ENCODE results near the gene ARHGAP31.
"Not testable (repeated sequence)": the region's sequence is repeated elsewhere in the genome, so short reads cannot be mapped to it uniquely, and the experiment has no call there.

The ARHGAP31 gene

GRCh38 chr3:119294696-119295671 is 801 bp downstream of the ARHGAP31 start:
- peak; percentile 53 for DNase-seq

DNA sequence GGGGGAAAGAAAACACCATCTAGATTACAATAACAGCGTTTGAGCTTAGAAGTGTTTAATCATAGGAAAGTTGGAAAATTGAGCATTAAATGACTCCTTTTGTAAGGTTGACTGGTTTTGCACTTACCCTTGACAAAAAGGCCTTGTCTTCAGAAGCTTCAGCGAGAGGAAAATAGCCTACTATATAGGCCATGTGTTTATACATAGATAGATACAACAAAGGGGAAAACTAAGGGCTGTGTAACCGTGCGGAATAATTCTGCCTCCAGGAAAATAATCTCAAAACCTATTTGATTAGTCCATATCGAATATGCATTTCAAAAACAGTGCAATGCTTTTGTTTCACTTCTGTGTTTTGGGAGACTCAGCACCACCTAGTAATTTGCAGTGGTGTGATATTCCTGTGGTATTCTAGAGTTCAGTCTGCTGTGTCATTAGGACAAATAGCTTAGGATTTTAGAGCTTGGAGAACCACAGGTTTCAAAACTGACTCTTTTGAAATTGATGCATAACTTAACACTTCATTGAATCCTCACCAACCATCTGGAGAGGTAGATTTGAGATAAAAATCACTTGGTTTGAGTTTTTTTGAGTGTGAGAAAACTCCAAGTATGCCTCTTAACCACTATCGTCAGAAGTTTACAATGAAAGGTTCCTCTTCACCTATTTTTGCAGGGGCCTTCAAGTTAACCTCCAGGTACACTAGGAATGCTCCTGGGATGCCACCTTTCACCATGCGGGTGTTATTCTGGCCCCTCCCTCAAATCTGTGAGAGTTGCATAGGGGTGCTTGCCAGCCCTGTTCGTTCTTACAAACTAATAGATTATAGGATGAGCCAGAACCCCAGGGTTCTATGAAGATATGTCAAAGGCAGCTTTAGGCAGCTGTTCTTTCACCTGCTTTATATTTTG is 1.9 kb downstream of the ARHGAP31 start:
- DNase-seq, result no peak

DNA sequence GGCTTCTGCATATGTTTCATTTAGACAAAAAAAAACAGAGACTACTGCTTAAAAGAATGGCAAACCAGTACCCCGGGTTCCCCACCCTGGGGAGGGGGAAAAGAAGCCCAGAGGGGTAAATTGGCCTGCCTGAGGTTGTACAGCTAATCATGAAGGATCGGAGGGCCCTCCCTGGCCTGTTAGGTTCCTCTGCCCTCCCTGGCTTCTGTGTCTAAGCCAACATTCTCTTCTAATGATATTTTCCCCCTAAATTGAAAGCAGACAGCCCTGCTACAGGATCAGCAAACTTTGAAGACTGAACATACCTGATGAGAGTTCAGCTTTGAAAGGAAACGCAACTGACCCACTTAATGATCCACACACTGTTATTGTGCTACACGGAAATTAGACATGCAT is 2.5 kb downstream of the ARHGAP31 start:
- DNase-seq, result no peak

DNA sequence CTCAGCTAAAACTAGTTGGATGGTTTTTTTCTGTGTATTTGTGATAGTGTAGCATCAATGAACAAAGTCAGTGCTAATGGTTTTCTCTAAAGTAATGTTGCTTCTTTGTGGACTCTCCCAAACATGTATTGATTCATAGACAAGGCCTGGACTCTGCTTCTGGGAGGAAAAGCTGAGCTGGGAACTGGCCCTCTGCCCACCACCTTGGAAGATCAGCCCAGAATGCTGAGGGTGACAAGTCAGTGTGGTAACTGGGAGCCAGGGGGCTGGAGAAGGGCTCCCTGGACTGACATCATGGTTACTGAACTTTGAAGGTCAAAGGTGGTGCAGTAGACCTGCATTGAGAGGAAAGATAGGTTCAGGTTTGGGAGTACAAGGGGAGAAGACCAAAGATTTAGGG is 3.0 kb downstream of the ARHGAP31 start:
- no peak for DNase-seq

DNA sequence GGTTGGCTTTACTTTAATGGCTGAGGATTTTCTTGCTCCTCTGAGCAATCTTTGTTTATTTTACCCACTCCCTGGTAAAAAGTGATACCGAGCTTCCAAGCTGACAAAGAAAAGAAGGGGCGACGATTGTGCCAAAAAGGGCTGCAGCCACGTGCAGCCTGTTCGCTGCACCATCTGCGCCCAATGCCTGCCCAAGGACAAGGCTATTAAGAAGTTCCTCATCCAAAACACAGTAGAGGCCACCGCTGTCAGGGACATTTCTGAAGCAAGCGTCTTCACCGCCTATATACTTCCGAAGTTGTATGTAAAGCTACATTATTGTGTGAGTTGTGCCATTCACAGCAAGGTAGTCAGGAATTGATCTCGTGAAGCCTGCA is 4.4 kb downstream of the ARHGAP31 start:
- DNase-seq, result no peak

- DNase-seq, result no peak
Observed at GRCh38 chr3:119300991-119301391, 6.8 kb downstream of the ARHGAP31 start.

GRCh38 chr3:119301662-119302061 is 7.5 kb downstream of the ARHGAP31 start:
- no peak for DNase-seq

GRCh38 chr3:119302697-119303551 is 8.7 kb downstream of the ARHGAP31 start:
- no peak for DNase-seq

DNA sequence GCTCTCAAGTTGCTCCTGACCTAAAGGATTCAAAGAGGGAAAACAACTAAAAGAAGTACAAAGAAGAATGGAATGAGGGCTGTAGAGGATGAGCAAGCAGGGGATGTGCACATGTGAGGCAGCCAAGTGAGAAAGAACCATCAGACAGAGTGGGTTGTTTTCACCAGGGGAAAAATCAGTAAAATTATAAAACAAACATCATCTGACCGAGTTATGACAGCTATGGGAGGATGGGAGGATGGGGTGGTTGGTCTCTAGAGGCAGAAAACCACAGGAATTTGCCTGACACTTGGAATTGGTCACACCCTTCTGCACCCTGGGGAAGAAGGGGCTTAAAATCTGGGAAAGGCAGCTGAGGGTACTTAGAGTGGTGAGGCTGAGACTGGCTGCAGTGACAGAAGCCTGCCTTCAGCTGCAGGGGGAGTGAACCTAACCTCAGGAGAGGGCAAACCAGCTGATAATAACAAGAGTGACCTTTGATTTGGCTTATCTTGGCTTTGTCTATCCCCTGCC is 10.1 kb downstream of the ARHGAP31 start:
- DNase-seq, result no peak

DNA sequence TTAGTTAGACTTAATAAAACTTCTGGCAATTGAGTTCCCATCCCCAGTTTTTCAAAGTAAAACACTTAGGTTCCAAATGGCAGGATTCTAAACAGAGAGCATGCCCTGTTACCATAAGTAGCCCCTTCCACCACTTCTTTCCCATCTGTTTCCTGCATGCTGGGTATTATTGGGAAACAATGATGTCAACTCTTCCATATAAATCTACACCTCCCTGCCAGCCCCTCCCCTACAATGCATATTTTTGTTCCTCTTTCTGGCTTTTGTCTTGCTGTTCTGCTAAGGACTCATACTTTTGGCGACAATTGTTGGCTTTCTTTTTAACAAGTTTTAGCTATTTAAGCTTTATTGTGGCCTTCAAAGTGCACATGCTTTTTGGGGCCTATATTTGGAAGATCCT is 11.1 kb downstream of the ARHGAP31 start:
- DNase-seq, result no peak

DNA sequence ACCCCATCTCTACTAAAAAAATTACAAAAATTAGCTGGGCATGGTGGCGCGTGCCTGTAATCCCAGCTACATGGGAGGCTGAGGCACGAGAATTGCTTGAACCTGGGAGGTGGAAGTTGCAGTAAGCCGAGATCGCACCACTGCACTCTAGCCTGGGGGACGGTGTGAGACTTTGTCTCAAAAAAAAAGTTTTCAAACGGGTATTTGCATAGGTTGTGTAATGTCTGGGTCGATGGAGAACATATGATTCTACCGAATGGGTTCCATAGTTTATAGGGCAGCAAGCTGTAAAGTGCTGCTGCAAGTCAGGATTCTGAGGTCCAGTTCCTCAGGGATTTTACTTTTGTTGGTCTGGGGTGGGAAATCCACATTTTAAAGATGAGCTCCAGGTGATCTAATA is 12.2 kb downstream of the ARHGAP31 start:
- DNase-seq, result not testable (repeated sequence)

DNA sequence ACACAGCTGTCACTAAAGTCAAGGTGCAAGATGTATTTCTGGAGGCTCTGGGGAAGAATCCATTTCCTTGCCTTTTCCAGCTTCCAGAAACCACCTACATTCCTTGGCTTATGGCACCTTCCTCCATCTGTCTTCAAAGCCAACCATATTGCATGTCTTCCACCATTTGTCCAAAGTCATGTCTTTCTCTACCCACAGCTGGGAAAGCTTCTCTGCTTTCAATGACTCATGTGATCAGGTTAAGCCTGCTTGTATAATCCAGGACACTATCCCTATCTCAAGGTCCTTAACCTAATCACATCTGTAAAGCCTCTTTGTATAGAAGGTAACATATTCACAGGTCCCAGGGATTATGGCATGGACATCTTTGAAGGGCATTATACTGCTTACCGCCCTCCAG is 14.2 kb downstream of the ARHGAP31 start:
- no peak for DNase-seq

- no peak for DNase-seq
Observed at GRCh38 chr3:119309591-119309990, 15.4 kb downstream of the ARHGAP31 start.

DNA sequence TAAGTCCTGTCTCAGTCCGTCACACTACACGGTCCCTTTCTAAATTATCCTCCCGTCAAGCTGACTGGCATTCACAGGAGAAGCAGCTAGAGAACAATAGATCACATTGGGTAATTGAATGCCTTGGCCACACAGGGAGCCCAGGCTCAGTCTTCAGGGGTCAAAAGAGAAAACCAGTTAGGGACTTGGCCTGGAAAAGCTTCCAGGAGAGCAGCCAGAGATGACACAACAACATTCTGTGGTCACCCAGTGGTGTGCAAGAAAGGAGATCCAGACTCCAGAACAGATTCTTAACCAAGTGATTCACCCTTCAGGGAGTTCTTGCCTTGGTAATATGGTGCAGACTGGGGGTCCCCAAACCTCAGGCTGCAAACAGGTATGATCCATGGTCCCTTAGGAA is 15.9 kb downstream of the ARHGAP31 start:
- DNase-seq, result no peak

- DNase-seq, result no peak
Observed at GRCh38 chr3:119311081-119311925, 17.1 kb downstream of the ARHGAP31 start.

- no peak for DNase-seq
Observed at GRCh38 chr3:119313461-119313860, 19.3 kb downstream of the ARHGAP31 start.

GRCh38 chr3:119314821-119315220 is 20.6 kb downstream of the ARHGAP31 start:
- no peak for DNase-seq

GRCh38 chr3:119315600-119316312 is 21.6 kb downstream of the ARHGAP31 start:
- no peak for DNase-seq

GRCh38 chr3:119316313-119316670 is 22.1 kb downstream of the ARHGAP31 start:
- no peak for DNase-seq

DNA sequence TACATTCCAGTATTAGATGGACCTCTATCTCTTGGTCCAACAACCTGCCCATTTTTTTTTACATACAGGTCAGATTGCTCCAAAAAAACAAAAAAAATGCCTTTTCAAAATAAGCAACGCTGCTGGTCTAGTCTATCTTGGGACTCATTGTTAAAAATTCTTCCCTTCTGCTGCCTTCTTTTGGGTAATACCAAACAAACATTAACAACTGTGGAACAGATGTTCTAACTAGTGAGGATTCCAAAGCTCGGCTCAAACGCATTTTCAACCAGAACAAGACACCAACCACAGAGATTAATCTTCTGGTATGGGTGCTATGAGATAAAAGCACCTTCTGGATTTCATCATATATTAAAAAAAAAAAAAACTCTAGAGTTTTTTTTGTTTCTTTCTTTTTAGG is 24.7 kb downstream of the ARHGAP31 start:
- no peak for DNase-seq

DNA sequence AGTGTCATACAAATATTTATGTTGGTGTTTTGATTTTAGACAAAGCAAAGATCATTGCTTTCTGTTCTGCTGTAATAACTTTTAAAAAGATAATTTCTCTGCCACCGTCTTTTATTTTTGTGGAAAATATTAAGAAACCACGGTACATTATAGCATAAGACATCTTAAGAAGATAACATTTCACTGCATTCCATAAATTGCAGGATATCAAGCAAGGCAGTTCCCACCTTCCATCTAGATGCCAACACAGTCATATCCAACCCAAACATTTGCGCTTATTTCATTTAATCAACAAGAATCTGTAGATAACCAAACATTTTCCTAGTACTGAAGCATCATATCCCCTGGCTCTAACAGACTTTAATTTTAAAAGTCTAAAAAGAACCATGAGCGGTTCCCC is 25.1 kb downstream of the ARHGAP31 start:
- no peak for DNase-seq

Data from stimulated activated CD4-positive, alpha-beta T cell treated with anti-CD3 and anti-CD28 coated beads, Interleukin-4, amount 100 ng/mL, for 1 hour (primary cell).